GM21529 (cell line): ENCODE measurements around the gene GHRHR.

Source experiments
- ATAC-seq: cut with Tn5 transposase; IDR thresholded peaks from one replicate; pipeline ENCODE4 v1.9.1; 2021; ENCODE audit not compliant: unreplicated experiment

GHRHR gene

DNA sequence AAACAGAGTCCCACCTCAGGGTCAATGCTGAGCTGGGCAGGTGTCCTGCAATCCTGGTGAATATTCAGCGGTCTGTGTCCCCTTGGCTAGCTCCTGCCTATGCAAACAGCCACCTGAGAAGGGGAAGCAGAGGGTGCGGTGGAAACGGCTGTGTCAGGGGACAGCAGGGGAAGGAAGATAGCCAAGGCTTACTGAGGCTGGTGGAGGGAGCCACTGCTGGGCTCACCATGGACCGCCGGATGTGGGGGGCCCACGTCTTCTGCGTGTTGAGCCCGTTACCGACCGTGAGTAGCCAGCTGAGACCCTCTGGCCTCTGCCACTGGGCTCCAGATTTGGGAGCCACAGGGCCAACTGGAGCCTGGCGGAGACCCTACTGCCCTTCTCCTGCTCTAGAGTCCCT is at the start of gene GHRHR:
TSS of gene GHRHR (plus strand) at position 112 of the 400 bp plus-strand sequence. CDS start at position 228, 116 bp downstream.
- no peak for ATAC-seq

- ATAC-seq = no peak
Measured at GRCh38 chr7:30914596-30914995, 49.2 kb upstream of the GHRHR start.

DNA sequence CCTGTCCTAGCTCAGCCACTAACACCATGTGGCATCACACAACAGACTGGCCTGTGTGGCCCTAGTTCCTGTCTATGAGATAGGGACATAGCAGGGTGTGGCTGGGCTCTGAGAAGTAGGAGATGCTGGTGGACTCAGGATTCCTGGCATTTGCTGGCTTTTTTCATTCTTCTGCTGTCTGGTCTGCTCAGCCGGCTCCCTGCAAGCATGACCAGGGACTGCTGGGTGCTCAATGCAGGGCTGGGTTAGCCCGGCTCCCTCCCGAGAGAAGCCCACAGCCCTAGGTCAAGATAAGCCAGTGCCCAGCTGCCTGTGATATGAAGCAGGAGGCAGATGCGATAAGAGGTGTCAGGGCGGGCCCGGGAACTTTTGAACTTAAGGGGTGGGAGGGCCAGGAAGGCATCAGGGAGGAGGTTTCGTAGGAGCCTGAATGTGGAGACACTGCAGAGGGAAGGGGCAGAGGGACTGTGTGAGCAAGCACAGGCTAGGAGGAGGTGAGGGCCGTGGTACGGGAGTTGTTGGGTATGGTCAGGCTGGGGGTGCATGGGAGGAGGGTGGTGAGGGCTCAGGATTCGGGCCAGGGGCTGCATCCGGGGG is 48.6 kb upstream of the GHRHR start:
- ATAC-seq = no peak

DNA sequence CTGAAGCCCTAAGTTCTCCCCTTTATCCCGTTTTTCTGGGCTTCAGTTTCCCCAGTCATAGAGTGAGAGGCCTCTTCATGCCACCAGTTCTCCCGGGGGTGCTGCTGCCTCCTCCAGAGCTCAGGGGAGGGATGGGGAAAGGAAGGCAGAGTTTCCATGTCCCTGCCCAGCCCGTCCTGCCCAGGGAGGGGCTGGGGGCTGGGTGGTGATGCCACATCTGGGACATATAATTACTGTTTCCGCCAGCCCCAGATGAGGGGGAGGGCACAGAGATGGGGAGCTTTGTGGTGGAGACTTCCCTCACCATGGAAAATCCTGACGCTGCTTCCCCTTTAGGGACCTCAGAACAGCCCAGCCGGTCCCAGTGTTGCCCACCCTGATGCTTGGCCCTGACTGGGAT is 48.0 kb upstream of the GHRHR start:
- no peak for ATAC-seq

DNA sequence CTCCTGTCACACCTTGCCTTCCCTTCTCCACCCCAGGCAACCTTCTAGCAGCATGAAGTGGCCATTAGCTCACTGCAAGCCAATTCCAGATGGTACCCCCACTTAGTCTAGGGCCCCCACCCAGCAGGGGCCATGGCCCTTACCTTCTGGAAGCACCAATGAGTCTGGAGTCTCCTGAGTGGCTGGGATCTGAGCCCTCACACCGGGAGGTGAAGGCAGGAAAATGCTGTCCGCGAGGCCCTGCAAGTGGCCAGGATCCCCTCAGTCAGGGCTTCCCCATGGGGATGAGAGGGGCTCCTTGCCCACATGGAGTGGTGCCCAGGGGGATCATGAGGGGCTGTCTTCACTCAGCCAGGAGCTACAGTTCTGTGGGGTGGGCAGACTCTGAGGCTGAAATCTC is 47.5 kb upstream of the GHRHR start:
- ATAC-seq = no peak

DNA sequence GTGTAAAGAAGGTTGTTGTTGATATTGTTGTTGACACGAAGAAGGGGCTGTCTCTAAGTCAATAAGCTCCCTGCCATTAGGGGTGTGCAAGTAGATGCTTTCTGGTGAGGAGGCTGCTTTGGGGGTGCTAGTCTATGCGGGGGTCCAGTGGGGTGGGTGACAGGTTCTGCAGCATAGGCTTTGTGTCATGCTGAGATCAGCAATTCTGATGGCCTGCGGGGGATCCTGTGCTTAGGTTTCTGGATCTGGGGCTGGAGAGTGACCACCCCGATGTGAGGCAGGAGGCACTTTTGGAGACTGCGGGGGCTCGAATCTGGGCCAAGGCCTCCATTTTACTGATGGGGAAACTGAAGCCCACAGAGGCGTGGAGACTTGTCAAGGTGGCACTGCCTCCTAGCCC is 47.0 kb upstream of the GHRHR start:
- ATAC-seq = no peak

GRCh38 chr7:30917216-30917893 is 46.4 kb upstream of the GHRHR start:
- ATAC-seq = no peak

DNA sequence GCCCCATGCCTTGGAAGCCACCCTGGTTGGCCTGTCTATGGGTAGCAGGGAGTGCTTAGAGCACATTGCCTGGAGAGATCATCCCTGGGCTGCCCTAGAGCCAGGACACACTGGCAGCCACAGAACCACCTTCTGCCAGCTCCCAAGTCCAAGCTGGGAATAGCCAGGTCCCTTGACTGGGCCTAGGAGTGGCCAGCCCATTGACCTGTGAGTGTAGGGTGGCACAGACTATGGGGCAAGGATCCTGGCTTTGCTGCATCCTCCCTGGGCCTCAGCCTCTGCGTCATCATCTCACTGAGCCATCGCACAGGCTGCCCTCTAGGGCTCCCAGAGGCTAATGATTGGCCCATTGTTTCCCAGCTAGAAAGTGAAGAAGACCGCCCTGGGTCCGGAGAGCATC is 45.1 kb upstream of the GHRHR start:
- no peak for ATAC-seq

DNA sequence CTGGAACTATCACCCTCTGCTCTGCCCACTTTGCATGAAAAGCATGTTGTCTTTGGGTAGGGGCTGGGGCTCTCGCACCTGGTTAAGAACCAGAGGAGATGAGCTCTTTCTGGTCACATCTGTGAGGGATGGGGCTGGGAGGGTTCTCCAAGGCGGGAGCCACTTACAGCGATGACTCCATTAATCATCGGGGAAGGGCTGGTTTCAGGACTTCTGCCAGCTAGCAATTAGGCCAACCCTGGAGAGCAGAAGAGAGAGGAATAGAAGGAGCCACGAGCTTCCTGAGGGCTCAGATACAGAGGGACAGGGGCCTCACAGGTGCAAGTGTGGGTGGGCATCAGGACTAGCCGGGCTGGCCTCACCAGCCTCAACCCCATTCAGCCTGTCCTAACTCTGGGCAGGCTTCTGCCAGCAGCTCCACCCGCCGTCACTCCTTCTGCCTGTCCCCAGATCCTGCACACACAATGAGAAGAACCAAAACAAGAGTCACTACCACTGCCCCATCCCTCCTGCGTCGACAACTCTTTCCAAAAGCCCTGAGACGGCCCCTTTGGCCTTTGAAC is 43.7 kb upstream of the GHRHR start:
- ATAC-seq = no peak

DNA sequence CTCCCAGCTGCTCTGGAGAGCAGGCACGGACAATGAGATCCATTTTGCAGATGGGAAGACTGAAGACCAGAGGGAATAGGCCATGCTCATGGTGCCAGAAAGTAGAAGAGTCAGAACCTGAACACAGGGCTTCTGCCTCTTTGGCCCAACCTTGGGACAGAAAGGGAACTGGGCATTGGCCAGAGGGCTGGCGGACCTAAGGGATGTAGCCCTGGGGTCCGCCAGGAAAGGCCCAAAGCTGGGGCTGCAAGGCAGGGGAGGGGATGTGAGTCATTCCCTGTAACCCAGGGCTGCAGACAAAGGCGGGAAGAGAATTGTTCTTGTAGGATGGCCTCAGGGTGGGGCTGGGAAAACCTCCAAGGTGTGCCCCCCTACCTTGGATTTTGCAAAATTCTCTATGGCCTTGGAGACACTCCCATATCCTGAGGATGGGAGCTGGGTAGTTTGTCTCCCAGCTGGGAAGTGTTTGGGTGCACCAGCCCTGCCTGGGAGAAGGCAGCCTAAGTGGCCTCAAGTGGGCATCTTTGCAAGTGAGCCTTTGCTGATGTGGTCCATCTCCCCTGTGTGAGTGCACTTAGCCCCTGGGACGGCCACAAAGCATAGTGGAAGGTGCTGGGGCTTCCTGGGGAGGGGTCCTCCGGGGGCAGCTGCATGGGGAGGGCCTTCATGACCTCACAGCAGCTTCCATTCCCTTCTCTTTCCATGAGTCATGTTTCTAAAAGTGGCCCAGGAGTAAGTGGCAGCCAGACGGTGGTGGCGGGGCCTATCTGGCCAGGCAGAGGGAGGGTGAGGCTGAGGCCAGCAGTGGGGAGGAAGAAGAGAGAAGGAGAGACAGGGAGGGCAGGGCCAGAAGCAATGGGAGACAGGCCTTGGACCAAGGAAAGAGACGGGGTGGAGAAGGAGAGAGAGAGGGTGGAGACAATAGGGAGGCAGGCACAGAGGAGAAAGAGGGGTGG is 42.9 kb upstream of the GHRHR start:
- ATAC-seq = no peak

GRCh38 chr7:30921540-30922401 is 42.0 kb upstream of the GHRHR start:
- no peak for ATAC-seq

DNA sequence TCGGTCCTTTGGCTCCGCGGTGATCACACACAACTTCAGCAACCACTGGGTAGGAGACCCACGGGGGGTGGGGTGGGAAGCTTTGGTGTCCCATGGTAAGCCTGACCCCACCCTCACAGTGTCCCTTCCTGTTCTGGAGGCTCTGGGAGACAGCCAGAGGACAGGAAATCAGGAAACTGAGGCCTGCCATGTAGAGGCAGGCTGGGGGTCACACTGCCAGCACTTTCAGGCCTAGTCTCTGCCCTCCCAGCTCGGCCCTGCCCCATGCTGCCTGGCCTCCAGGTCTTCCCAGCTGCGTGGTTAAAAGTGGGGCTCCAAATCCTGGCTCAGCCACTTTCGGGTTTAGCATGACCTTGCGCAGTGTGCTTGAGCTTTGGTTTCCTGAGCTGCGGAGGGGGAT is 41.2 kb upstream of the GHRHR start:
- ATAC-seq = no peak

- ATAC-seq = no peak
Measured at GRCh38 chr7:30923009-30923773, 40.6 kb upstream of the GHRHR start.

GRCh38 chr7:30923774-30924413 is 39.9 kb upstream of the GHRHR start:
- ATAC-seq = no peak

GRCh38 chr7:30924624-30925023 is 39.1 kb upstream of the GHRHR start:
- no peak for ATAC-seq

GRCh38 chr7:30925117-30925516 is 38.6 kb upstream of the GHRHR start:
- no peak for ATAC-seq

GRCh38 chr7:30925913-30926312 is 37.8 kb upstream of the GHRHR start:
- ATAC-seq = no peak

DNA sequence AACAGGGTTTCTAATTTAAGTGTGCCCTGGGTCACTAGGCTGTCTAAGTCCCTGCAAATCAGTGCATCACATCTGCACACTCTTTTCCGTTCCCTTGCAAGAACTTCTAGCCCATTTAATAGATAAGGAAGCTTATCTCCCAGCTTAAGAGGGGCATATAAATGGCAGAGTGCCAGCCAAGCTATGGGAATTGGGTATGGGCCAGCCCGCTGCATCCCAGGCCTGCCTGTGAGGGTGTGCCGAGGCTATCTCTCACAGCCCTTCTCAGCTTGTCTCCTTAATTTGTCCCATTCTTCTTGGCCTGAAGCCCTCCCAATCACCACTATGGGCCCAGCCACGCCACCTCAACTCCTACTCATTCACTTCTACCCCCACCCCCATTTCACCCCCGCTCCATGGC is 37.4 kb upstream of the GHRHR start:
- ATAC-seq = no peak

DNA sequence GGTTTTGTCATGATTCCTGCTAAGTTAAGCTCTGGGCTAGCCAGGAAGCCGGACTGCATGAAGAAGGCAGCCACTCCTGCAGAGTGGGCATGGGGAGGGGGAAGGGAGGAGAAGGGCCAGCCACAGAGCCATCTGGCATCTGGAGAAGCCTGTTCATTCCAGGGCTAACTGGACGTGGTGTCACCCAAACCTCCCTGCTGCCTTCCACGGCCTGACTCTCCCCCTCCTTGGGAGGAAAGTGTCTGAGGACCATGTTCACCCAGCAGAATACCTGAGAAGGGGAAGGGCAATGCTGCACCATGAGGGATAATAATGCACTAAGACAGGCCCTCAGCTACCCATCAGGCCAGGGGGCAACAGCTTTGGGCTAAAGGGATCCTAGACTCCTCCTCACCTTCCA is 36.7 kb upstream of the GHRHR start:
- ATAC-seq = no peak
